ENCODE data around the gene DPP4.

Gene DPP4

DNA sequence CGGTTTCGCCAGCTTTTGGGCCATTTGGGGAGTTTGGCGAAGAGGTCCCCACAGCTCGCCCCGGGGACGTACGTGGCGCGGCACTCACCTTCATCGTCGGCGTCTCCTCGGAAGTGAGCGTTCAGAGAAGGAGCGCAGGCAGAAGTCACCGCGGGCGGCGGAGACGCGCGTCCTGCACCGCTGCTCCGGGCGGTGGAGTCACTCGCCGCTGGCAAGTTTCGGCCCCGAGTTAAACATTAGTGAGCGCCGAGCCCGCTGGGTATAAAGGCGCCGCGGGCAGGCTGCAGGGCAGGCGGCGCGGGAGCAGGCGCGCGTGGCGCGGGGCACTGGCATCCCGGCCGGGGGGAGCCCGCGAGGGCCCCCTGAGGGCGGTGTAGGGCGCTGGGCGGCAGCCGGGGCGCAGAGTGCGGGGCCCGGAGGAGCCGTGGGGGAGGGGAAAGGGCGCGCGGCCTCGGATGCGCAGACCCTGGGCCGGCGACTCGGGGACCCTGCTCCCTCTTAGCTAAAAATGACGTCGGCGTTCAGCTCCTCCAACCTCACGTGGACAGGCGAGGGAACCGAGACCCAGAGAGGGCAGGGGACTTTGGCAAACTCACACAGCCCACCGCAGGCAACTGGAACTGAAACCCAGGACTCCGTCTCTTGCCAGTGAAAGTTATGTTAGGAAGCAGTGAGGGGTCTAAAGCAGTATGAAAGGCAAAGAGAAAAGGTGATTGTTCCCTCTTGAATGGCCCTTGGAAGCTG lies at the start of gene DPP4:
DPP4 (minus strand) TSS at position 328 of the 744 bp plus-strand sequence; CDS start at position 94, 234 bp downstream.
- DNase-seq = peak; percentile 58

DNA sequence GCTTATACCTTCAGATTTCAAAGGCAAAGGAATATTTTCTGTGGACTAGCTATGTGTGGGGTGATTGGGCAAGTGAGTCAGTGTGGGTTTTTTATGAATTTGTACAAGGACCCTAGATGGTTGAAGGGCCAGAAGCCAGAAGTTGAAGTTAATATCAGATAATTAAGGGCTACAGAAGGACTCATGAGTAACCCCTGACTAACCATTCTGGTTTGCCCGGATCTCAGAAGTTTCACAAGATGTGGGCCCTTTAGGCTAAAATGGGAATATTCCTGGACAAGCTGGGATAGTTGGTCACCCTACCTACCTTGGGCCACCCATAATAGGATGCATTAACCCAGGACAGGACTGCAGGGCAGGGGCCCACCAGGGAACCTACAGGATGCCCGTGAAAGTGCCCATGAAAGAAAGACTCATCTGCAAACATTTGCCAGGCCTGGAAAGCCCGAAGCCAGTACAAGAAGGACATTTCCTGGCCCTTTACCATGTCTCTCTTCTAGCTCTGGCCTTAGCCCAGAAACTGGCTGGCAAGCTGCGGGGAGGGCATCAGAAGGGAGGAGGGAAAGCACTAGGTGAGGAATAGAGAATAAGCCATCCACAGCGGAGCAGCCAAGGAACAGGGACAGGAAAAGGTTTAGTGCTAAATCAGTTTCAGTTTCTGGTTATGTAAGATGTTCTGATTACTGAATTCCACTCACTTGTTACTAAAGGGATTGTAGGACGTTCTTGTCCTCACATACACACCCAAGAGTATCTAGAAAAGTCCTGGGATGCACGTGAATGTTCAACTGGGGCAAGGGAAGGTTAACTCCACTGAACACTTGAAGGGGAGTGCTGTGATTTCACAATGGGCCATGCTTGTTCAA lies 44.4 kb upstream of the DPP4 start:
- DNase-seq = no peak

DNA sequence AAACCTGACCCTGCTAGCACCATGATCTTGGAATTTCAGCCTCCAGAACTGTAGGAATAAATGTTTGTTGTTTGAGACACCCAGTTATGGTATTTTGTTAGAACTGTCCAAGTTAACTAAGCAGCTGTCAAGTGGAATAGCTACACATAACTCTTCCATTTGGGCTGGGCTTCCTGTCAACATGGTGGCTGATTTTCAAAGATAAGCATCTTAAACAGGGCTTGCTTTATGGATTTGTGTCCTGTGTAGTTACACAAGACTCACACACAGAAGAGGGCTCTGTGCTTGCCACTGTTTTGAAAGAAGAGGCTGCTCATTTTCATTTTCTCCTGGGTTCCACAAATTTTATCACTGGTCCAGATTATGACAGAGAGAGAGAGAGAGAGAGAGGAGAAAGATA lies 42.3 kb upstream of the DPP4 start:
- DNase-seq = no peak

DNA sequence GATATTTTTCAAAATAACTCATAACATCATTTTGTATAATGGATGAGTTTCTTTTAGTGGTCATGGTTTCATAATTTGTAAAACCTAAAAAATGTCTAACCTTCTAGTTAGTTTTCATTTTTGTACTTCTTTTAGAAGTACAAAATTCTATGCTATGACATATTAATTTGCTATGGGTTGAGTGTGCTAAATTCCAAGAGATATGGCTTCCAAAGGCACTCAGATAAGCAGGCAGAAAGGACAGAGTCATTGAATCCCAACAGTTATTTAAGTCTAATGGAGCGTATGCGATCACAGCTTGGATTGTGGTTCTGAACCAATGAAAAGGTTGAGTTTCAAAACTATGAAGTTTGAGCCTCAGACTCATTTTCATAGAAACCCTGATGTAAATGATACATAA lies 41.1 kb upstream of the DPP4 start:
- no peak for DNase-seq

DNA sequence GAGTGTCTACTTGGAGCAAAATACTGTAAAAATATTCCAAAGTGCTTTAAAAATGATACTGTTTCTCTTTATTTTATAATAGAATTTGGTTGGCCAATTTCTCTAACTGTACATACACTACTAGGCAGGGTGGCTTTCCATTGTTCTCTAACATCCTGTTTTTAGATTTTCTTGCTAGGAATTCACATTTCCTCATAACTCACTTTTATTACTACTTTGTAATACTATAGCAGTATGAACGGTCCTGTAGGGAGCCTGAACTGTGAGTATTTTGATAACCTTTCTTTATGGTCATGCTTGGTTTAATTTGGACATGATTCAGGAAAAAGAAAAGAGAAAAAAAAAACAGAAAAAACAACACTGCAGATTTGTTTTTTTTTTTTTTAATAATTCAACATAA lies 40.3 kb upstream of the DPP4 start:
- no peak for DNase-seq

DNA sequence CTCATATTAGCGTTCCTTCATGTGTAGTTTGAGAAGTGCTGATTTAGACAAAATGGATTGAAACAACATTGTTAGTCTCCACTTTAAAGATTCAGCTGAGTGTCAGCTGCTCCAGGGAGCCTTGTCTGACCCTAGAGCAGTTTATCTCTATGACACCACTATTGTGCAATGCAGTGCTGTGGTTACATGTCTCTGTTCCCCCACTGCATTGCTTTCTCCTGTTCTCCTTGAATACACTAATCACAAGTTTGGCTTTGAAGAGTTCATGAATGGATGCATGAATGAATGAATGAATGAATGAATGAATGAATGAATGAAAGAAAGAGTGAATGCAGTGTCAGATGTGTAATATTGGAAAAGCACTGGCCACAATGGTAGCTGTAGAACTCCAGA lies 39.8 kb upstream of the DPP4 start:
- no peak for DNase-seq

DNA sequence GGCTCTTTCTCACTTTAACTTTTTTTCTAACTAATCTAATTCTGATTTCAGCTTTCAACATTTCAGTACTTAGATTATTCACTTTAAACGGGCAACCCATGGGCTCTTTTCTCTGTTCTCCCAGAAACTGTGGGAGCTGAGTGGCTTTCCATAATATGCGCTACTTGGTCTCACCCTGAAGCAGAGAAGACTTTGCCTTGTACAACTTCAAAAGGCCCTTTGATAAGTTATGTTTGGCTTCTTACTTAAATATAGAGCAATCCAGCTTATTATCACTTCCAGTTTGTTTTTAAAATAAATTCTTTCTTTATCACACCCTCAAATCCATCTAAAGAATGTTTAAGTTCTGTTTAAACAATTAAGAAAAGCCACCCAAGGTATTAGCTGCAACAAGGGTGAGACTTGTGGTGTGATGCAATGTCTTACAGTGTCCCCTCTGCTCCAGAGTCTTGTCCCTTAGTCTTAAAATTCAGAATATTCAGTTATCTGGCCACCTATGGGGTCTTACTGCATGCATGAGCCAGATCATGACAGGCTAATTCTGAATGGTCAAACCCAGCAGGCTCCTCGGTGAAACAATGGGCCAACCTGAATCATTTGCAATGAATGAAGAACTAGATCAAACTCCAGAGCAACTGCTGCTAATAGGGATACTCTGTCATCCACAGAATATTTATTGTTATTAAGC lies 39.2 kb upstream of the DPP4 start:
- DNase-seq = no peak

DNA sequence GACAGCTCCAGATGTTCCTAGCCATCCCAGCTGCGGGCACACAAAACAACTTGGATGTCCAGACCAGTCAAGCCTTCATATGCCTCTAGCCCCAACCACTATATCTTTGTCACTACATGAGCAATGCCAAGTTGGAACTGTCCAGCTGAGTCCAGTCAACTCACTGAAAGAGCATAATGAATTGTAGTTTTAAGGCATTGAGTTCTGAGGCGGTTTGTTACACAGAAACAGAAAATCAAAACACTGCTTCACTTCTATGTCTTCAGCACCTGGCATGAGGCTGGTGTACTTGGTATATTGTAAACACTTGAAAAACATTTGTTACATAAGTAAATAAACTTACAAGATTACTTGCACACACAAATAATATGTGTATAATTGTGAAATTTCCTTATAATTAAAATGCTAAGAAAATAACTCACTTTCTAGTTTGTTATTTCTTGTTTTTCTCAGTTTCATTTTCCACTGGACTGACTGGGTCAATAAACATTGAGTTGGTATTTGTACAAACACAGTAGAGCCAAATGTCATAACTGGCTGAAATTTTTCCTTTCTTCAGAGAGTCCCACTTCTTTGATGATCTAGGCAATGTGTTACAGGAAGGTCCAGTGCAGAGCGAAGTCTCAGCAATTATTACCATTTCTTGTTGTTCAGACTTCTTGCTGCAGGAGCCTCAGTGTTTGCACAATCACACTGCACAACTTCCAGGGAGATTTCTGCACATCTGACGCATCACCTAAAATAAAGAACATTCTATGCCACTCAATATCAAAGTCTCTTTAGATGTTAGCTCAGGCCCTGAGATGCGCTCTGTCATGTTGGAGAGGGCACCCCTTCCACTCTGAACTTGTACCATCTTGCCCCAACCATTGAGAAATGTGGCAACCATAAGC lies 38.2 kb upstream of the DPP4 start:
- no peak for DNase-seq

DNA sequence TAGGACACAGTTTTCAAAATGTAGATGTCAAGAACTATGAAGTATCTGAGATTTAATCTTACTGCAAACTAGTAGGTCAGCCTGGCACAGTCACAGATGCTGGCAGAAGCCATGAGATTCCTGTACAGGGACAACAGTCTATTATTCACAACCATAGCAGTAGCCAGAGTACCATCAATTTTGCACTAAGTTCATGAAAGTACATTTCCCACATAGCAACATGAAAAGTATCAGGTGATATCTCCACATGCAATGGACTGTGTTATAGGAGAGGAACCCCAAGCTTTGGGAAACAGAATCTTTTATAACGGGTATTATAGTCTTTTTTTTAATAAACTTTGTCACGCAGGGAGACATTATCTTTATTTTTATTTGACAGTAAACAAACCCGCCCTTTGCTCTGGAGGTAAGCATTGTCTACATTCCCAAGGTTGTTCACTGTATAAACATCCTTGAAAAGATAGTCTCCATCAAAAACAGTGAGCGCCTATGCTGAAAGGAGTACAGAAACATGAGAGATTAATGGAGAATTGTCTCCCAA lies 33.4 kb upstream of the DPP4 start:
- DNase-seq = no peak

DNA sequence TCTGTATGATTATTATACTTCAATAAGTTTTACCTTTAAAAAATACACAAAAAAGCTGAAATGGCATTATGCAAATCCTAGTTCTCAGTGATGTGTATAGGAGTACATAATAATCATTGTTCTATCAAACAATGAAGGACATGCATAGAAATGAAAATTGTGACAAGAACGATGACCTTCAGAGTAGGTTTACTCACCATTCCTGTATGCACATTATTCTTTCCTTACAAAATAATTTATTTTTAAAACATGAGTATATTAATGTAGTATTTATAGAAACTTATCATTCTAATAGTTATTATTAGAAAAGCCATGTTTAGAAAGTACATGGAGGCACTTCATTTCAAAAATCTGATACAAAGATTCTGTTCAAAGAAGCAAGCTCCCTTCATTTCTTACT lies 32.7 kb upstream of the DPP4 start:
- no peak for DNase-seq

DNA sequence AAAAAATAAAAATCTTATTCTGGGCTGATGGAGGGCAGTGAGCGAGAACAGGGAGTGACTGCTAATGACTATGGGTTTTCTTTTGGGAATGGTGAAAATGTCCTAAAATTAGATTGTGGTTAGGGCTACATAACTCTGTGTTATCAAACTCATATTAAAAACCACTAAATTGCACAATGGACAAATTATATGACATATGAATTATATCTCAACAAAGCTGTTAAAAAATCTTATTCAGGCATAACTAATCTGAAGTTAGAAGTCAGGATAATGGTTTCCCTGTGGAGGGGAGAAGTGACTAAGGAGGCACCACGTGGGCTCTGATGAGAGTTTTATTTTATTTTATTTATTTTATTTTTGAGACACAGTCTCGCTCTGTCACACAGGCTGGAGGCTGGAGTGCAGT lies 32.1 kb upstream of the DPP4 start:
- DNase-seq = no peak

DNA sequence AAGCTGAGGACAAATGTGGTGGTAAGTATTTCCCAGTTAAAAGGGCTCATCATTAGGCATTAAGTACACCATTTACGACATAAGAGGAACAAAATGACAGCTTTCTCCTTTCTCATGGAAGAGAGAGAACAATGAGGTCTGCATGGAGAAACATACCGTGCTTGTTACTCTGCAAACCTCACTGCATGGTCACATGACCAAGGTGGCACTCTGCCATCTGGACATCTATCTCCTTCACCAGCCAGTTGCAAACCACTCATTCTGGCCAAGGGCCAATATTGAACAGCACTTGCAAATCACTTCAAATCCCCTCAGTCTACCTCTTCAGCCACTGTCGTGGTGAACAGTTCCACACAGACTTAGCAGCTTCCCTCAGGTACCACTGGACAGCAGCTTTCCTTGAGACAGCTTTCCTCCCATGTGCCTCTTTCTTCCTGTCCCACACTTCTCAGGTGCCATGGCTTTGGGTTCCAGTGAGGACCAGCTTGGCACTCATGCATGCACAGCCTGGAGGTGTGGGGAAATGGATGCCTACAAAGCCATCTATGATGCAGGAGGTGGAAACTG lies 29.5 kb upstream of the DPP4 start:
- no peak for DNase-seq

DNA sequence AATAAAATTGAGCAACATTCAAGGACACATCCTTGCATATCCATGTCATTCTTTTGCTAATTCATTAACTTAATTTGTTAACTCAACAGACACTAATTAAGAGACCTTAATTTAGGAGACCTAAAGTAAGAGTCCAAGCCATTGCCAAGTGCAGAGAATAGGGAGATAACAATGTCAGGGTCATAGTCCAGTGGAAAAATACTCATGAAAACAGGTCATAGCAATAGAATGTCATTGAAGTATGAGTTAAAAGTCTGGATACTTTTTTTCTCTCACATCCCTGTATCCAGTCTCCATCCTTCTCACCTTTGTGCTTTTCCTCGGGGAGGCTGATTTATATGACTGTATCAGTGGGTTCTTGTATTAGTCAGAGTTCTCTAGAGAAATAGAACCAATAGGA lies 26.6 kb upstream of the DPP4 start:
- no peak for DNase-seq

DNA sequence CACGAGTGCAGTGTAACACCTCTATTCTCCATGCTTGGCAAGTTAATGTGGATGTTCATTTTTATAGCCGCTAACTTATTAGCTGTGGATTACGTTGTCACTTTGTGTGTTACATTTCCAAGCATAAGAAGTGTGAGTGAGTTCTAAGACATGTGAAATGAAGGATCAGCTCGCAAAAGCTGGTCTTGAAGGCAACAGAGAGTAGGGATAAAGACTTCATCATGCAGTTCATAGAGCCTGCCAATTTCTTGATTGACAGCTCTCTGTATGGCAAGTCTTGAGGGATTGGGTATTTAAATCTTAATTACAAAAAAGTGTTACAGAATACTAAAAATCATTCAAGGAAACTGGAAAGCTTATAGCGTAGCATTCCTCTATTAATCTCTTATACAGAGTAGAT lies 25.8 kb upstream of the DPP4 start:
- no peak for DNase-seq

DNA sequence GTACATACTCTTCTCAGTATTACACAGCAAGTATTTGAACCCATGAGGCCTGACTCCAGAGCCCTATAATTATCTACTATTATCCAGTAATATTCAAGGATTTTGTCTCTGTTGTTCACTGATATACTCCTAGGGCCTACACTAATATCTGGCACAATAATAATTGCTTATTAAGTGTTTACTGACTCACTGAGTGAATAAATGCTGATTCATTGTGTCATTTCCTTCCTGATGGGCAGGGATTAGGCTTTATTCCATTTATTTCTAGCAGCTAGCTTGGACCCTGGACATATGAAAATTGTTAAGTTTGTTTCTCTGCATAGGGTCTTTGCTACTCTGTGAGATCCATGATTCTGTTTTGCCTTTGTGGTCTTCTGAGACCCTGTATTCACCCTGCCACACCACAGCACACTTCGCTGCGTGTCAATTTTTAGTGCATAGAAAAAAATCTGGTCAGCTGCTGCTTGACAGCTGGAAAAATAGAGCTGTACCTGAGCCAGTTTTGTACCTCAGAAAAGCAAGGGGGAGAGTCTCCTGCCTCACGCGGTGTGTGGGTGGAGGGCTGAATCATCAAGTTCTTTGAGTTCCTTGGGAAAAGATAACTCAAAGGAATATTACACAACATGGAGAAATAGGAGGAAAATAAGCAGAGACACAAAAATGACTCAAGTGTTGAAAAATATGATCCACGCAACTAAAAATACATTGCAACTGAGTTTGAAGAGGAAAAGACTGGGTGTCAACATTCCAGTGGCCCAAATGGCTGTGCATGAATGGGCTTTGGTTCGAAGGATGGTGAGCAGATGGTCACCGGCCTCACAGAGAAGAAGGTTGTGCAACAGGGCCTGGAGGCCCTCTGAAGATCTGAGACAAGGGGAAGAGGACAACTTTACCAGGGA lies 18.9 kb upstream of the DPP4 start:
- no peak for DNase-seq

DNA sequence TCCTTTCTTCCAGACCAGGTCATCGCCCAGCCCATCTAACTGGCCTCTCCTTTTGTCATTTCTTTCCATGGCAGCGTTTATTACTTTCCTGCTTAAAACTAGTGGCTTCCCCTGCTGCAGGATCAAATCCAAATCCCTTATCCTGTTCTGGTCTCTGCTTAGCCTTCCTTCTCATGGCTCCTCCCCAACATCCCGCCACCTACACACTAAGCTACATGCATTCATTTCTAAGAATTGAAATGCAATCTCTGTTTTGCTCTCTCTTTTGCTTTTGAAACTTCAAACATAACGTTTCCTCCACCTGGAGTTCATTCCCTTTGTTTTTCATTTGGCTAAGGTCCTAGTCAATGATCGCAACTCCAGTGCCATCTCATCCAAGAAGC lies 18.0 kb upstream of the DPP4 start:
- no peak for DNase-seq

DNA sequence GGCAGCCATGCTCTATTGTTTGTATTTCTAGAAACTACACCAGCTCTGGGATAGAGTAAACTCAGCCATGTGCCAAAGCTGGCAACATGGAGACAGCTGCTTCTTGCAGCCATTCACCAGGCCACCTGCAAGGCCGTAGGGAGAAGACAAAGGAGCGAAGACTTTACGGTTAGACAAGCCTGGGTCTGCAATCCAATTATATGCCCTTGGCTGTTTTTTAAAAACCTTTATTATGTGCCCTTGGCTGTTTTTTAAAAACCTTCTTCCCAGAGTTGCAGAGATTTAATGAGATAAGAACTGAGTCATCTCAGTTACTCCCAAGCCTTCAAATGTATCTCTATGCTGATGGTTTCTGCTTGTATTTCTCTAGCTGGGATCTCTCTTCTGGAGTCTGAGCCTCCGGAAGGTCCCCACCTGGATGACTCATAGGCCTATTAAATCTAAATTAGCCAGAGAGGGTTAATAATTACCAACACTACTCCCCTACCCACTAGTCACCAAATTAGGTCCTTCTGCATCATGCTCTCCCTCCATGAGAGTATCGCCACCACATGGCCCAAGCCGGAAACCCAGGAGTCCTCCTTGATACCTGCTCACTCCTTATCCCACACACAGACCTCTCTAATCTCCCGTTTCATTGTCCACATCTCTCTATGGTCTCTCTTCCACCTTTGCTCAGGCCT lies 17.5 kb upstream of the DPP4 start:
- no peak for DNase-seq

DNA sequence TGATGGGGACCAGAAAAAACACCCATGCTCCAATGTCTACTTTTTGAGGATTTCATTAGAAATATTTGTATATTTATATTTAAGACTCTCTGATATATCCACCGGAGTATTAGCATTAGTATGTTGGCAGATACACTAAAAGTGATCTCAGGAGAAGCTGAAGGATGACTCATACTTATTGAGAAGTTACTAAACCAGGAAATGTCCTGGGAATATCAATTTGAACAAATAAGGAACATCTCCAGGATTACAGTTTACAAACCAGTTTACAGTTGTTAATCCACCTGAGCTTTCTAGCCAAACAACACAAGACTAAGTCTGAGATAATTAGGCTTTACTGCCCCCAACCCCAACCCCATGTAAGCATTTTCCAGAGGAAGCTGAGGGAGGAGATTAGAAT lies 16.1 kb upstream of the DPP4 start:
- DNase-seq = no peak

DNA sequence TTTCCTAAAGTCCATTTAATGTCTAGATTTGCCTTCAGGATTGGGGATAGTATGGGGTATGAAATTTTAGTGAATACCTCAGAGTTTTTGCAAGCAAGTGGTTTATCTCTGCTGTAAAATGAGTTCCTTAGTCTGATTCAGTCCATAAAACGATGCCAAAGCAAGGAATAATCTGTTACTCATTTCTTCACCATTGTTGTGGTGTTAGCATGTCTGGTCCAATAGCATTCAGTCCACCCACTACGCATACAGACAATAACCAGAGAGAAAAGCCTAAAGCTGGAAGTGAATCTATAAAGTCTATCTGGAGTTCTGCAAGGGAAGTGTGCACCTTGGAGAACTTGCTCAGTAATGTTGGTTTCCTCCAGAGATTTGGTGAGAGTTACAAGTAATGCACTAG lies 12.9 kb upstream of the DPP4 start:
- no peak for DNase-seq

DNA sequence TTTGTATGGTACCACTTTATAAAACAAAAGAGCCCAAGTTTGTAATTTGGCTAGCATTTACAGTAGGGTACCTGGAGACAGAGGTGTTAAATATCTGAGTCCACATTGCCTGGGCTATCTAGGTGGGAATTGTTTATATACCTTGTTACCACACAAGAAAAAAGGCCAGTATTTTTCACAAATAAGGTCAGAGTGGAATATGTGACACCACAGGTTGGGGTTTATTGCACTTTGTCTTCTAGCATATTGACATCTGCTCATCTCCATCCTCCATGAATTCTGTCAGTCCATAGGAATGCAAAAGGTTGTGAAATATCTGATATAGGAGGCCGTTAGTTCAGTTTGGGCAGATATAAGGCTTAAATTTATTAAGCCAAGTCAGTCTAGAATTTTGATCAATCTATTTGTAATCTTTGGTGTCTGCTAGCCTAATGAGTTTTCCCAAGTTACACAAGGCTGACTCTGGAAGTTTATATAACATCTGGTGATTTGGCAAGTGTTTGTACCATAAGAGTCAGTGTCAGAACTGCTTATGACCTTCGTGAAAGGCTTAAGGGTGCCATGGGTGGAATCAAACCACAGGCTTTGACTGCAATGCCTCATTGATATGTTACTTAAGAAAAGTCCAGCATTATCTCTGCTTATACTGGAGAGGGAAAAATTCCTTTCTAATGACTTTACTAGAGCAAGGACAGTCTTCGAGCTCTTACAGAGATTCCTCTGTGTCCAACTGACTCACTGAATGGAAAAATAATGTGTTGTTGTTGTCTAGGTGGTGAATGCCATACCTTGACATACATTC lies 11.3 kb upstream of the DPP4 start:
- DNase-seq = no peak

Measured in activated CD4-positive, alpha-beta T cell treated with anti-CD3 and anti-CD28 coated beads, Interleukin-2, amount 50 U/mL, for 16 hours (primary cell).